Loucy (cell line): ENCODE results near the gene PRLR.

Source experiments
- H2AFZ ChIP-seq: fragments of 200-600 bp; sonication (generic); 2 replicates; pipeline ENCODE4 v1.6.0; 2016; ENCODE audit warnings: antibody characterized with exemption, mild to moderate bottlenecking, low read length, moderate library complexity
- H3F3A ChIP-seq: fragments of 200-600 bp; 2 replicates; pipeline ENCODE4 v1.6.0; 2016; ENCODE audit warnings: antibody characterized with exemption, low read depth, mild to moderate bottlenecking
- H3K27me3 ChIP-seq: fragments of 200-600 bp; sonication (generic); 2 replicates; pipeline ENCODE4 v1.6.1; 2014; ENCODE audit warnings: low read length, mild to moderate bottlenecking; ENCODE audit not compliant: insufficient read depth, poor library complexity, severe bottlenecking
- H3K36me3 ChIP-seq: fragments of 200-600 bp; sonication (generic); 2 replicates; pipeline ENCODE4 v1.6.1; 2016; ENCODE audit warnings: low read length; ENCODE audit not compliant: insufficient read depth
- H3K4me1 ChIP-seq: fragments of 200-600 bp; sonication (generic); 2 replicates; pipeline ENCODE4 v1.5.1; 2014; ENCODE audit warnings: low read length, mild to moderate bottlenecking; ENCODE audit not compliant: insufficient read depth, poor library complexity, severe bottlenecking
- H3K4me2 ChIP-seq: fragments of 200-600 bp; sonication (generic); 2 replicates; pipeline ENCODE4 v1.6.0; 2014; ENCODE audit warnings: antibody characterized with exemption, low read length, low read depth, mild to moderate bottlenecking; ENCODE audit not compliant: poor library complexity, severe bottlenecking
- H3K4me3 ChIP-seq: fragments of 200-600 bp; sonication (generic); 2 replicates; pipeline ENCODE4 v1.5.1; 2014; ENCODE audit warnings: low read length, mild to moderate bottlenecking, mixed read lengths; ENCODE audit not compliant: poor library complexity, severe bottlenecking
- H3K79me2 ChIP-seq: fragments of 200-600 bp; sonication (generic); 2 replicates; pipeline ENCODE4 v1.6.1; 2014; ENCODE audit warnings: low read length; ENCODE audit not compliant: insufficient read depth
- H3K9ac ChIP-seq: fragments of 200-600 bp; sonication (generic); 2 replicates; pipeline ENCODE4 v1.6.0; 2014; ENCODE audit warnings: mild to moderate bottlenecking, low read depth, low read length, moderate library complexity; ENCODE audit not compliant: poor library complexity, severe bottlenecking
- H3K9me2 ChIP-seq: fragments of 200-600 bp; sonication (generic); replicated peaks from 2 replicates; pipeline ENCODE4 v1.6.1; 2016; ENCODE audit warnings: low read depth, low read length, mixed read lengths
- H3K9me3 ChIP-seq: fragments of 200-600 bp; sonication (generic); 2 replicates; pipeline ENCODE4 v1.6.1; 2014; ENCODE audit warnings: mild to moderate bottlenecking, antibody characterized with exemption, low read length, low read depth; ENCODE audit not compliant: insufficient read depth
- H4K20me1 ChIP-seq: fragments of 200-600 bp; sonication (generic); 2 replicates; pipeline ENCODE4 v1.6.0; 2014; ENCODE audit warnings: antibody characterized with exemption, low read length, mild to moderate bottlenecking; ENCODE audit not compliant: insufficient read depth, poor library complexity, severe bottlenecking
- CTCF ChIP-seq: fragments of 200-600 bp; sonication (generic); conservative IDR thresholded peaks from 2 replicates; pipeline ENCODE4 v1.5.1; 2014; ENCODE audit warnings: mild to moderate bottlenecking, antibody characterized with exemption, low read length
- EZH2phosphoT487 ChIP-seq: fragments of 200-600 bp; IDR thresholded peaks from 2 replicates; pipeline ENCODE4 v1.6.1; 2018; ENCODE audit warnings: antibody characterized with exemption, mild to moderate bottlenecking, moderate library complexity, borderline replicate concordance

The PRLR gene

GRCh38 chr5:35026941-35027340 is 203.3 kb downstream of the PRLR start:
- Histone ChIP-seq H3K4me1 (no peaks in the 10 kb centered on the region), H4K20me1 (no peaks in the 10 kb centered on the region), H3K9ac (no peak overlapping the region), H3K9me3 (no peaks in the 10 kb centered on the region), H3K4me2 (no peak overlapping the region), H3K4me3 (no peak overlapping the region), H3F3A (no peaks in the 10 kb centered on the region), H2AFZ (no peak overlapping the region), H3K36me3 (no peaks in the 10 kb centered on the region), H3K79me2 (no peaks in the 10 kb centered on the region), H3K9me2 (no peaks in the 10 kb centered on the region), H3K27me3 (no peaks in the 10 kb centered on the region)
- TF ChIP-seq EZH2phosphoT487 (no peak), CTCF (no peak)

DNA sequence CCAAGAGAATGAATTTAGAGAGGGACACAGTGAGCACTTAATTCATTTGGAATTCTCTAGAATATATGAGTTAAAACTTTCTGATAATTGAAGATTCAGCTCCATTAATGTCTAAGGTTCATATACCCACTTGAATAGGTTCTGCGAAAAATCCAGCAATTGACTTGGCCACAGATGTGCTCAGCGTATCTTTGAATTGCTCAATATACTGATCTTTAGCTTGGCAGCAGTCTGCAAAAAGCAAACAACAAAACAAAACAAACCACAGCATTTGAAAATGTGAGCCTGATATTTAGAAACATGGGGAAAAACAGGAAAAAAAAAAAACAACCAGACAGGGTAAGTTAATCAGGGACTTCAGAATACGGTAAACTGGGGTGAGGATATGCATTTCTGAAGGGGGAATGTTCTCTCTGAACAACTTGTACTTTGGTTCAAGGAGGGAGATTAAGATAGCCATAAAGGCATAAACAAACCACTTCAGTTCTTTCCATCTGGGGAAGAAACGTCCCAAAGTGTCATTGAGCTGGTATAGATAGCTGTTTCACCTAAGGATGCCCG is 203.9 kb downstream of the PRLR start:
- H3K9me3 ChIP-seq = no peaks in the 10 kb centered on the region
- H3K9ac ChIP-seq = no peak overlapping the region
- H3K27me3 ChIP-seq = no peaks in the 10 kb centered on the region
- H3K4me3 ChIP-seq = no peak overlapping the region
- H3K79me2 ChIP-seq = no peaks in the 10 kb centered on the region
- H3K36me3 ChIP-seq = no peaks in the 10 kb centered on the region
- H3K4me1 ChIP-seq = no peaks in the 10 kb centered on the region
- H3F3A ChIP-seq = no peaks in the 10 kb centered on the region
- no peaks in the 10 kb centered on the region for H3K9me2 ChIP-seq
- no peak for TF ChIP-seq EZH2phosphoT487
- no peaks in the 10 kb centered on the region for H4K20me1 ChIP-seq
- no peak overlapping the region for H2AFZ ChIP-seq
- H3K4me2 ChIP-seq = no peak overlapping the region

- Histone ChIP-seq H3K36me3 (no peaks in the 10 kb centered on the region), H3K4me1 (no peaks in the 10 kb centered on the region), H3K9me3 (no peaks in the 10 kb centered on the region), H3F3A (no peaks in the 10 kb centered on the region), H3K79me2 (no peaks in the 10 kb centered on the region), H3K4me3 (no peak overlapping the region), H3K4me2 (no peak overlapping the region), H3K9ac (no peak overlapping the region), H3K9me2 (no peaks in the 10 kb centered on the region), H2AFZ (no peak overlapping the region), H4K20me1 (no peaks in the 10 kb centered on the region), H3K27me3 (no peaks in the 10 kb centered on the region)
- no peak for TF ChIP-seq EZH2phosphoT487
- TF ChIP-seq CTCF = no peak
These were observed 205.3 kb downstream of the PRLR start for GRCh38 chr5:35024911-35025510.
